Activated B cell treated with CpG ODN at 0.5 μM for 24 hours (primary cell): ENCODE data around the gene TPM4. TPM values are rescaled to one million over a fixed set of nuclear protein-coding genes. Genes with fewer than 3 reads are reported as not detected.

Experiments used
- ATAC-seq: fragments of 200-7000 bp; cut with Tn5 transposase; one replicate; pipeline ENCODE4 v1.10.0; 2021; ENCODE audit warnings: low read depth, mild to moderate bottlenecking, moderate library complexity
- CTCF ChIA-PET: fragments of 350-600 bp; sonication (Branson Sonifier 250); formaldehyde crosslinking; loops from one replicate; lab custom pipeline; 2021; ENCODE audit warnings: antibody characterized with exemption; lab: Charles Lee
- POLR2A ChIA-PET: fragments of 350-600 bp; sonication (Branson Sonifier 250); formaldehyde crosslinking; loops from one replicate; lab custom pipeline; 2021; ENCODE audit warnings: antibody characterized with exemption; lab: Charles Lee
- DNase-seq: peaks from one replicate; pipeline ENCODE4 v3.0.0; 2022
- H3K27ac Mint-ChIP-seq: one replicate; pipeline ENCODE4 v1.8.0; 2020; ENCODE audit warnings: mixed read lengths
- H3K27me3 Mint-ChIP-seq: one replicate; pipeline ENCODE4 v1.8.0; 2021; ENCODE audit warnings: mixed read lengths
- H3K36me3 Mint-ChIP-seq: one replicate; pipeline ENCODE4 v1.8.0; 2021; ENCODE audit warnings: low read depth, mixed read lengths
- H3K4me1 Mint-ChIP-seq: one replicate; pipeline ENCODE4 v1.8.0; 2021; ENCODE audit warnings: mixed read lengths
- H3K4me3 Mint-ChIP-seq: one replicate; pipeline ENCODE4 v1.8.0; 2020; ENCODE audit warnings: mild to moderate bottlenecking, mixed read lengths
- H3K9me3 Mint-ChIP-seq: one replicate; pipeline ENCODE4 v1.8.0; 2020; ENCODE audit warnings: mixed read lengths
- CTCF ChIP-seq: fragments of 200-600 bp; IDR thresholded peaks from one replicate; pipeline ENCODE4 v1.8.0; 2022; ENCODE audit warnings: antibody characterized with exemption, mild to moderate bottlenecking
- intact Hi-C: fragments of 100-400 bp; cut with micrococcal nuclease; formaldehyde crosslinking; loops from one replicate; pipeline ENCODE4 v1.15.1; 2024
- total RNA-seq: library from RNA; stranded (reverse); gene quantifications from 2 replicates; pipeline ENCODE4 v1.2.3, GENCODE V29; 2022

The TPM4 gene
- total RNA-seq, 1 donor from 2014 or later = 257 TPM

- H3K27ac Mint-ChIP-seq = no peak overlapping the region
- no peak overlapping the region for H3K4me3 Mint-ChIP-seq
- no peaks in the 10 kb centered on the region for H3K36me3 Mint-ChIP-seq
- no peak for ATAC-seq
- intact Hi-C loops = no loop called here
- peaks cover 6% of the 10 kb centered on the region for H3K4me1 Mint-ChIP-seq
- ChIA-PET CTCF (no interaction called here), POLR2A (no interaction called here)
- peaks cover 2% of the 10 kb centered on the region for H3K27me3 Mint-ChIP-seq
- H3K9me3 Mint-ChIP-seq = no peaks in the 10 kb centered on the region
- no peak for TF ChIP-seq CTCF
- DNase-seq = no peak
These were observed 38.0 kb upstream of the TPM4 start for GRCh38 chr19:16038196-16038695.

- peaks cover 2% of the 10 kb centered on the region for H3K27me3 Mint-ChIP-seq
- ChIA-PET CTCF (interaction anchor here (1.5 to 3.7 kb wide), 2 partner anchors 142 to 147 kb away, joined by 13 to 30 read pairs; partner anchors contain the start of gene FAM32A), POLR2A (no interaction called here)
- peaks cover 6% of the 10 kb centered on the region for H3K4me1 Mint-ChIP-seq
- intact Hi-C loops = no loop called here
- no peak overlapping the region for H3K27ac Mint-ChIP-seq
- TF ChIP-seq CTCF = no peak
- no peaks in the 10 kb centered on the region for H3K9me3 Mint-ChIP-seq
- no peak for ATAC-seq
- no peak for DNase-seq
- H3K36me3 Mint-ChIP-seq = no peaks in the 10 kb centered on the region
- H3K4me3 Mint-ChIP-seq = no peak overlapping the region
These were observed 37.2 kb upstream of the TPM4 start for GRCh38 chr19:16039081-16039480.

- Mint-ChIP-seq H3K4me1 (peaks cover 6% of the 10 kb centered on the region), H3K27ac (no peak overlapping the region), H3K27me3 (peaks cover 2% of the 10 kb centered on the region), H3K4me3 (no peak overlapping the region), H3K9me3 (no peaks in the 10 kb centered on the region), H3K36me3 (no peaks in the 10 kb centered on the region)
- POLR2A ChIA-PET = interaction anchor here (0.7 kb wide), 1 partner anchor 736 kb away, joined by 3 read pairs; no protein-coding TSS in a partner anchor
- intact Hi-C loops = no loop called here
- TF ChIP-seq CTCF = no peak
- DNase-seq (no peak), ATAC-seq (no peak)
- CTCF ChIA-PET = interaction anchor here (1.5 to 3.7 kb wide), 2 partner anchors 142 to 146 kb away, joined by 13 to 30 read pairs; partner anchors contain the start of gene FAM32A
These were observed 36.8 kb upstream of the TPM4 start for GRCh38 chr19:16039545-16039944.

- H3K36me3 Mint-ChIP-seq = no peaks in the 10 kb centered on the region
- peaks cover 2% of the 10 kb centered on the region for H3K27me3 Mint-ChIP-seq
- H3K4me3 Mint-ChIP-seq = no peak overlapping the region
- DNase-seq = no peak
- TF ChIP-seq CTCF = no peak
- no peak for ATAC-seq
- CTCF ChIA-PET = interaction anchor here (1.2 to 3.7 kb wide), 11 partner anchors 10 to 377 kb away, joined by 3 to 30 read pairs (median 12); partner anchors contain the start of gene FAM32A
- peaks cover 6% of the 10 kb centered on the region for H3K4me1 Mint-ChIP-seq
- no peaks in the 10 kb centered on the region for H3K9me3 Mint-ChIP-seq
- intact Hi-C loops = loop anchor here (1.0 kb wide), 3 partner anchors 71 to 377 kb away; partner anchors contain the start of gene RAB8A
- POLR2A ChIA-PET = no interaction called here
- H3K27ac Mint-ChIP-seq = no peak overlapping the region
These were observed 35.7 kb upstream of the TPM4 start for GRCh38 chr19:16040642-16041041.

- peak; percentile 40 for TF ChIP-seq CTCF
- POLR2A ChIA-PET = interaction anchor here (0.7 to 1.5 kb wide), 8 partner anchors 36 to 206 kb away, joined by 3 to 10 read pairs (median 4); partner anchors contain the start of gene FAM32A
- peak overlapping the region; percentile 19 for H3K4me3 Mint-ChIP-seq
- H3K27ac Mint-ChIP-seq = no peak overlapping the region
- ATAC-seq = peak; percentile 90
- peak; percentile 75 for DNase-seq
- no peaks in the 10 kb centered on the region for H3K36me3 Mint-ChIP-seq
- intact Hi-C loops = loop anchor here (1.0 kb wide), 3 partner anchors 70 to 376 kb away; partner anchors contain the start of gene RAB8A
- peaks cover 2% of the 10 kb centered on the region for H3K27me3 Mint-ChIP-seq
- no peaks in the 10 kb centered on the region for H3K9me3 Mint-ChIP-seq
- CTCF ChIA-PET = interaction anchor here (0.6 to 3.7 kb wide), 29 partner anchors 9 to 376 kb away, joined by 3 to 30 read pairs (median 4); partner anchors contain the start of genes AP1M1, FAM32A, HSH2D and TPM4
- H3K4me1 Mint-ChIP-seq = peaks cover 6% of the 10 kb centered on the region
These were observed 34.9 kb upstream of the TPM4 start for GRCh38 chr19:16041299-16041990.
